CD4-positive, alpha-beta T cell treated with Interleukin-17A for 4 hours (primary cell): ENCODE data around the gene TSR3.
A peak's percentile ranks its signal among the peaks of the same experiment; 100 is the strongest.
"Not testable (repeated sequence)": the region's sequence is repeated elsewhere in the genome, so short reads cannot be mapped to it uniquely, and the experiment has no call there.

Source experiments
- DNase-seq: peaks from one replicate; pipeline ENCODE4 v3.0.0-alpha.2; 2020; ENCODE audit warnings: mixed read lengths

TSR3 gene

DNA sequence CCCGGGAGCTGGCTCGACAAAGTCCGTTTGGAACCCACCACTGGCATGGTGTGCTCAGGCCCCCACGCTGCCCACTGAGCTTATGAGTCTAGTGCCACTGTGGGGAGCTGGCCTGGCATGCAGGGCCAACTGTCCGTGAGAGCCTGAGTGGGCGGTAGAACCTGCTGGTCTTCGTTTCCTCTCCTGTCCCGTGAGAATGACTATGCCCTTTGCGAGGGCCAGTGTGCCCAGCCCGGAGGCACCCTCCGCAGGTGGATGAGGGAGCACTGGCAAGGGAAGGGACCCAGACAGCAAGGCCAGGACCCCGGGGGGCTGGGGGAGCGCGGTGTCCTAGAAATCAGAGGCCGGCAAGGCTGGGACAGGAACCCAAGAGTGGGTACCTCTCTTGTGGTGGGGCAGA, 15.1 kb downstream of the TSR3 start:
- no peak for DNase-seq

DNA sequence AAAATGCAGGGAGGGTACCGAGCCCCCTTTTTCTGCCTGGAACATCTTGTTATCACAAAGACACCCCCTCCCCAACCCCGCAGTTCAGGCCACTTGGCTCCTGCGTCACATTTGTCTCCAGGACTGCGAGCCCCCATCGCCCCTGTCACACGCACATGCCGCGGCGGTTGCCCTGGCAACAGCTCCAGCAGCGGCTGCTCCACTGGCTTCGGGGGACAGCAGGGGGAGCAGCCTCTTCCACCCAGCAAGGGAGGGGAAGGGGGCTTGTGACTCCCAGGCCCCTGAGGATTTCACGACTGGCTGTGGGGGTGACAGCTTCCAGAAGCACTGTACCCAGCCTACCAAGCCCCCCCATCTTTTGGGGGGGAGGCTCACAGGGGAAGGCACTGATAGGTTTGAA, 15.7 kb downstream of the TSR3 start:
- no peak for DNase-seq

DNA sequence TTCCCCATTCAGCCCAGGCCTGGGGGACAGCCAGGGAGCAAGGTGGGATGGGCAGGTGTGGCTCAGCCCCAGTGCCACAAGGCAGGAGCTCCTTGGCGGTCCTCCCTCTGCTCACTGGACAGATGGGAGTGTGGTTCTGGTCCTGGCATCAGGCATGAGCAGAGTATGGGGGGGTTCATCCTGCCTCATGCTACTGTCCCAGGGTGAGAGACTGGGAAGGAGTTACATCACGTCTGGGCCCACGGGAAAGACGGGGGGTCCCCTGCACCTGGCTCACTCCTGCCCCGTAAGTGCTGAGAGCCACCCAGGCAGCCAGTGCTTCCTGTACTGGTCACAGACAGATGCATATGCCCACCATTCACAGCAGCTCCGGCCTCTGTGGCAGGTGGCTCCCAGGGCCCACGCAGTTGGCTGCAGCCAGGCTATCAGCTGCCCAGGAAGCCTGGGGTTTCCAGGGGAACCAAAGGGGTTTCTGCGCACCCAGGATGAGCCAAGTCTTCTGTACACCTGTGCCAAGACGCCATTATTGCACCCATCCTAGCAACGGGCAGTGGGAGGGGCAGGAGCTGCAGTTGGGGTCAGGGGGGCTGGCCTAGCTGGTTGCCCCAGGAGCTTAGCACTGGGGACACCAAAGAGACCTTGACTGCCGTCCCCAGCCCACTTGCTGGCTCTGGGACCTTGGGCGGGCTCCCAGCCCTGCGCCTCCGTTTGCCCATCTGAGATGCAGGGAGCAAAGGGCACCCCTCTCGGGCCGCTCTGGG, 16.3 kb downstream of the TSR3 start:
- DNase-seq, result no peak

DNA sequence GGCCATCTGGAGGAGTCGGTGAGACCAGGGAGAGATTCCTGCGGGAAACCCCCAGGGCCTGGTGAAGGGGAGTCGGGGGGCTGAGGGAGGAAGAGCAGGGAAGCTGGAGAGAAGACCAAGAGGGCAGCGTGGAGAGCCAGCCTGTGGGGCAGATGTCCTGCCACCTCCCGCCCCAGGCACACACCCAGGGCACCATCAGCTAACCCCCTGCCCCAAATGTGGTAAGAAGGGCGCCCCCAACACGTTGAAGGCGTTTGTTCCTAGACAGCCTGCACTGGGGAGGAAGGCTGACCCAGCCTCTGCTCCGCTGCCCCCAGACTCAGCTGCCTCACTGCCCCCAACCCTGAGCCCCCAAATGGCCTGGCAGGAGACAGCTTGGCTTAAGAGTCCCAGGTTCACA, 16.9 kb downstream of the TSR3 start:
- DNase-seq, result no peak

DNA sequence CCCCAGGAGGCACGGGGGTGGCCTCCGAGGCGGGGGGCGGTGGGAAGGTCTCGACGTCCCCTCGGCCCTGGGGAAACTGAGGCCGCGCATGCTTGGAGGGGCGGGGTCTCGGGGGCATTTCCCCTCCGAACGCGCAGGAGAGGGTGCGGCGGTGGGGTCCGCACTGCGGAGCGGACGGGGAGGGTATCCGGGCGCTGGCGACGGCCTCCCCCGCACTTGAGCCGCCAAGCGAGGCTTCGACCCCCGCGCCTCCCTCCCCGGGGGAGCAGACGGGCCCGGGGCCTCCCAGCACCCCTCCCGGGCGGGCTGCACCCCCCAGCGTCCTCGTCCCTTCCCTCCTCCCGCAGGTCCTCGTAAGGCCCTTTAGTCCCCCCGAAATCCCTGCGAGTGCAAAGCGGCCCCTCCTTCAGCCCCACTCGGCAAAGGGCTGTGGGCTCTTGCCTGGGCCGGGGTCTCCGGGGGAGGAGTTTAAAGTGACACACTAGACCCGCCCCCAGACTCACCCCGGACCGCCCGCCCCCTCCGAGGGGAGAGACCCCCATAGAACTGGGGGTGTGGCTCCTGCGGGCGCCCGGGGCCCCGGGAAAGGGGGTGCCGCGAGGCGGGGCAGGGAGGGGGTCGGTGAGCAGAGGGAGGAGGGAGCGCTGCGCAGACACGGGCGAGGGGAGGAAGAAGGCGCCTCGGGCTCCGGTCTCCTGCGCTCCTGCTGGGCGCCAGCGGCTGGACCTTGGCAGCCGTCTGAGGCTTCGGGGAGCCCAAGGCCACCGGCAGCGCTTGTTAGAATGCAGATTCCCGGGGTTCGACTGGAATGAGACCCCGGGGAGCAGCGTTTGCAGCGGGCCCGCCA, 17.6 kb downstream of the TSR3 start:
- no peak for DNase-seq

DNA sequence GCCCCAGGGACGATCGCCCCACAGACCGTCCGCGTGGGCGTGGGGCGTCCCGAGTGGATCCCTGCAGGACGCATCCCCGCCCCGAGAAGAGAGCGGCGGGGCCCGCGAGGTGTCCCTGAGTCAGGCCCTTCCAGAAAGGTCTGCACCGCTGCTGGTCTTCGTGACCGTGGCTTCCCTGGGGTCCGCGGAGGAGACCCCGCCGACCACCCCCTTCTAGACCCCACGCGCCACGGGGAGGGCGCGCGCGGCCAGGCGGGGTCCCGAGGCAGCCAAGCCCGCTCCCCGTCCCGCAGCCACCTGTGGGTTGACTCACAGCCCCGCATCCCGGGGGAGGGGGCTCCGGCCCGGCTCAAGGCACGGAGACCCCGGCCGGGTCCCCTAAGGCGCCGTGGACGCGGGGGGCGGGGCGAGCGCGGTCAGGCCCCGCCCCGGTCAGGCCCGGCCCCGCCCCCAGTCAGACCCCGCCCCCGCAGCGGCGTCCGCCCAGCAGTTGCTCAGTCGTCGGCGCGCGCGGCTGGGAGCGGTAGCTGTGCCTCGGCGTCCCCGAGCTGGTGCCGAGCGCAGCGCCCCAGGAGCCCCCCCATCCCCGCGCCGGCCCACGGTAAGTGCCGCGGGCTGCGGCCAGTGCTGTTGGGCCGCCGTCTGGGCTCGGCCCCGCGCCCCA, 18.4 kb downstream of the TSR3 start, which contains the start of gene BAIAP3:
BAIAP3 (plus strand) TSS at position 497 of the 664 bp plus-strand sequence. CDS start 4,905 bp downstream, outside the sequence.
- DNase-seq, result peak; percentile 50

DNA sequence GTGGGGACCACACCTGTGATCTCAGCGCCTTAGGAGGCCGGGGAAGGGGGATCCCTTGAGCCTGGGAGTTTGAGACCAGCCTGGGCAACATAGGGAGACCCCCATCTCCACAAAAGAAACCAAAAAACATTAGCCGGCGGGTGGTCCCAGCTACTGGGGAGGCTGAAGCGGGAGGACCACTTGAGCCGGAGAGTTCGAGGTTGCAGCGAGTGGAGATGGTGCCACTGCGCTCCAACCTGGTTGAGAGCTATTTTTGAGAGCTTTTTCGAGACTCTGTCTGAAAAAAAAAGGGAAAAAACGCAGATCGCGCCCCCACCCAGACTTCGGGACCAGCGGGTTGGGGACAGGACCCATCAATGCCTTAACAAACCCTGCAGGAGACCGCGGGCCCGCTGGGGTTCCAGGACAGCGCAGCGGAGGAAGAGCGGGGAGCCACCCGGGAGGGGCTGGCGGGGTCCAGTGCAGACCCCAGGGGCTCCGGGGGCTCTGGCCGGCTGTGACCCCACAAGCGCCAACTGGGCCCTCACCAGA, 19.0 kb downstream of the TSR3 start:
- no peak for DNase-seq

DNA sequence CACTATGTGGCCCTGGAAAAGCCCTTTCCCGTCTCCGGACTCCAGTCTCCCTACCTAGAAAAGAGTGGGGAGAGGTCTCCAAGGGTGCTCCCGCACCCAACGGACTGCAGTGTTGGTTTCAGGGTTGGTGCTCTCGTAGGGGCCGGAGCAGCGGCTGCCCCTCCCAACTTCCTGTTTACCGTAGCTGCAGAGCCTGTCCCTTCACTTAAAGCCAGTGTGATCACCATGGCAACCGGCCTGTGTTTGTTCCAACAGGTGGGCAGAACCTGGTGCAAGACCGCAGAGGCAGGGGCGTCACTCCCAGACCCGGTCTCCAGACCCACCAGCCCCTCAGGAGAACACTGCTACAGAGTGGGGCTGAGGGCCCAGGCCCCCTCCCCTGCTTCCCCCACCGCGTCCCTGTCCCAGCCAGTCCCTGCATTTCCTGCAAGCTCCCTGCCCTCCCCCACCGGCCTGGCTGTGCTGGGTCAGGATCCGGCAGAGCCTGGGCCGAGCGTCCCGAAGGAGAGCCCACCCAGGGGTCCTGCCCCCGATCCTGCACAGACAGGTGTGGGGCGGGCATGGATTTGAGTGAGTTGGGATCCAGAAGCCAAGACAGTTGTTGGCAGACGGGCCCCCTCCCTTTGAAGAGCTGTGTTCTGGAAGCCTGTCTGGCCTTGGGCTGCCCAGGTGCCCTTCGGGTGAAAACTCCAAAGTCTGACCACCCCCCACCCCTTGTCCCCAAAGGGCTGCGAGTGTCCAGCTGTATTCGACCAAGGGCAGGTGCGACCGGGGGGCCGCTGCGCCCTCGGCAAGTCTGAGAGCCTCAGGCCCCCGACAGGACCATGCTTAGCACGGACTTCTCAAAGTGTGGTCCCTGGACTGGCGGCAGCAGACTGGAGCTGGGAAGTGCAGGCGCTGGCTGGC, 19.7 kb downstream of the TSR3 start:
- peak; percentile 44 for DNase-seq

DNA sequence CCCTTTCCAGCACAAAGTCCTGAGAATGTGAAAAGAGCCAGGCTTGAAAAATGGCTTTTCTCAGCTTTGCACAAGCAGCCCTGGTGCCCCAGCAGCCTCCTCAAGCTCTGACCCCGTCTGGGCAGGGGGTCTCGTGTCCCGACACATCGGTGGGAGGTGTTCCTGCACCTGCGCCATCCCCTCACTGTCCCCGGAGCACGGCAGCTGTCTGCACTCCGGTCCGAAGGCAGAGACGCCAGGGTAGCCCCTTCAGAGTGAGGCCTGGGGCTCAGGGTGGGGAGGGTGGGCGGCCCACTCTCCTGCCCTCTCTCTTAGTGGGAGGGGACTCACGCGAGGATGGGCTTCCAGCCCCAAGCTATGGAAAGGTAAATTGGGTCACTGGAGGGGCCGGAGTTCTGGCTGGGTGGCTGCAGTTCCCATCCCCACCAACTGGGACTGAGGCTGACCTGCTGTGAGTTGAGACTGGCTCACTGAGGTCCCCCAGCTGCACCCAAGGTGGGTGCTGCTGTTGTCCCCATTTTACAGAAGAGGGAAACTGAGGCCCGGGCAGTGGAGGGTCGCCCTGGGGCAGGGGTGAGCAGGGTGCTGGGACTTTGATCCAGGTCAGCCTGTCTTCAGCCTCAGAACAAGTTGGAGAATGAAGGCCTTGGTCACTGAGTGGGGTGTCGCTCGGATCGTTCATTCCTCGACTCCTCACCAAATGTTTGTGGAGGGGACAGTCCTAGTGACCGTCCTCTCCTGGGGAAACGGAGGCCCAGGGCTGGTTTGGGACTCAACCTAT, 20.6 kb downstream of the TSR3 start:
- no peak for DNase-seq

DNA sequence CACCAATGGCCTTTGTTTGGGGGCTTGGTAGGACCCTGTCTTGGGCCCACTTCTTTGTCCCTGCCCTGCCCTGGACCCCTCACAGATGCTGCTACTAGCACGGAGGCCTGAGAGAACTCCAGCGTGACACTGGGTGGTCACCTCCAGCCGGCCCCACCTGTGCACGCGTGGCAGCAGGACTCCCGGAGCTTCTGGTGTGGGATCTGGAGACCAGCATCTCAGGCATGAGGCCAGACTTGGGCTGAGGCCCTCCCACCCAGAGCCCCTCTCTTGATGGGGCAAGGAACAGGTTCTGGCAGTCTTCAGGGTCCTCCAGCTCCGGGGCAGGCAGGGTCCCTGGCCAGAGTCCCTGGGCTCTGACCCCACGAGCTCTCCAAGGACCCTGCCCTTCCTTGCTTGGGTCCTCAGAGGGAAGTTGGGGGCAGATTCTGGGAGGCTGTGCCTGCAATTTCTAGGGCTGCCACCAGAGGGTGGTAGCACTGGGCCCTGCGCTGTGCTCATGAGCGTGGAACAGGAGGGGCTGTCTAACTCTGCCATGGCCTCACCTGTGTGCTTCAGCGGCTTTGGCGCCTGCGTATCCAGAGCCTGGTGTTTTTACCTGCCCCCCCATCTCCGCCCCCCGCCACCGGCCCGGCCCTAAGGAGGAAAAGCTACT, 21.3 kb downstream of the TSR3 start:
- no peak for DNase-seq

DNA sequence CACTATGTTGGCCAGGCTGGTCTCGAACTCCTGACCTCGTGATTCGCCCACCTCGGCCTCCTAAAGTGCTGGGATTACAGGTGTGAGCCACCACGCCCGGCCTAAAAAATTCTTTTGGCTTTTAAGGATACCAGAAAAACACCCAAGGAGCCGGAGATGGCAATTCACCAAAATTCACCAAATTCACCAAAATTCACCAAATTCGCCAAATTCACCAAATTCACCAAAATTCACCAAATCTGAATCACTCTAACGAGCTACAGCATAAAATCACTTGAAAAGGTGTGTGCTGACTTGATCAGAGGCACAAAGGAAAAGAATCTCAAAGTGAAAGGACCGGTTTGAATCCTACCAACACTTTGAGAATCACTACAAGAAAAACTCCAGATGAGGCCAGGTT, 22.7 kb downstream of the TSR3 start:
- DNase-seq, result not testable (repeated sequence)

DNA sequence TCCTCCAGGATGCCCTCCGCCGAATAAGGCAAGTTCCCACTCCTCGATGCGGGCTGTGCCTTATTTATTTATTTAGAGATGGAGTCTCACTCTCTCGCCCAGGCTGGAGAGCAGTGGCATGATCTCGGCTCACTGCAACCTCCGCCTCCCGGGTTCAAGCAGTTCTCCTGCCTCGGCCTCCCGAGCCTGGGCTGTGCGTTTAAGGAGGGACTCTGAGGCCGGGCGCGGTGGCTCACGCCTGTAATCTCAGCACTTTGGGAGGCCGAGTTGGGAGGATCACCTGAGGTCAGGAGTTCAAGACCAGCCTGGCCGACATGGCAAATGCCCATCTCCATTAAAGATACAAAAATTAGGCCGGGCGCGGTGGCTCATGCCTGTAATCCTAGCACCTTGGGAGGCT, 23.5 kb downstream of the TSR3 start:
- not testable (repeated sequence) for DNase-seq

DNA sequence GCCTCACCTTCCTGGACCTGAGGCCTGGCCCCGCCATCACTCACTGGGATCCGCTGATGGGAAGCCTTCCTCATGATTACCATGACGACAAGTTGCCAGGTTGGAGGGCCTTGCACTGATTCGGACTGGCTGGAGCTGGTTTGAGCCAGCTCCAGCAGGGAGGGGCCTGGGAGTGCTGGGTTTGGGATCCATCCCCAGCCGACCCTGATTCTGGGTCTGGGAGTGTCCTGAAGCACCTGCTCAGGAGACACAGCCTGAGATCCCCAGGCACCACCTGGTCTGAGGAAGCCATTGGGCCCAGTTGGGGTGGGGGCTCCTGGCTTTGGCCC, 24.1 kb downstream of the TSR3 start:
- DNase-seq, result no peak

DNA sequence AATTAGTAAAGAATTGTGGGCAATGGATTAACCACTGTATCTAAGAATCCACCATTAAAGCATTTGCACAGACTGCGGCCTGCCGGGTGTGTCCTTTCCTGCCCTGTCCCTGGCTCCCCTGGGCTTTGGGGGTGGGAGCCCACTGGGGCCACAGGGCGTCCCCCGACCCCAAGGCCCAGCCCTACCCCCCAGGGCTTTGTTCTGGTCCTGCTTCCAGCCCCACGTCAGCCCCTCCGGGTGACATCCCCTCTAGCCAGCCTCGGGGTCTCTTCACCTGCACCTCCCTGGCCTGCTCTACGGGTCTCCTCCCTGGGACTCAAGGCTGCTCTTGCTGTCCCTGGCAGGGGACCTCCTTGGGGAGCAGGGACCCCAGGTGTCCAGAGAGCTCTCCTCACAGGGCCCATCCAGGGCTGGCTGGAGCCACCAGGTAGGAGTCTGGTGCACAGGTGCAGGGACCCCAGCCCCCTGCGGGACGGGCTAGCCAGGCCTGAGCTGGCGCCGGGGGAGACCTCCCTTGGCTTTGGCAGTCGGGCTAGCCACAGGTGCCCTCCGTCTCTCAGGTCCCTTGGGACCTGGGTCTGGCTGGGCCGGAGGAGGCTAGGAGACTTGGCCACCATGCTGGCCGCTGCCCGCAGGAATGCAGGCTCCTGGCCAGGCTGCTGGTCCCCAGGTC, 24.6 kb downstream of the TSR3 start:
- no peak for DNase-seq

DNA sequence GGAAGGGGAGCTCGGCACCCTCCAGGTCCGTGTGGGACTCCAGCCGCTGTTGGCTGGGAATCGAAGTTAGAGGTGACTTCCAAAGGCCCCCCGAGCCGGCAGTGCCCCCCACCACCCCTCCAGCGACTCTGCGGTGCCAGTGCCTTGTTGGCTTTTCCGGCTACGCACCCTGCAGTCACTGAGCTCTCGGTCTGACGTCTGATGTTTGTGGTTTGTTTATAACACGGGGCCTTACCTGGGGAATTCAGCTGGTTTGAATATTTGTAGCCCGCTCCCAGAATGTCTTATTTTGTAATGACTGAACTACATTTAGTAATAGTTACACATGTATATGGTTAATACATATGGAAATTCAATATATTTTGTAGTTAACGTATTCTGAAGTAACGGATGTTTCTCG, 25.3 kb downstream of the TSR3 start:
- no peak for DNase-seq

DNA sequence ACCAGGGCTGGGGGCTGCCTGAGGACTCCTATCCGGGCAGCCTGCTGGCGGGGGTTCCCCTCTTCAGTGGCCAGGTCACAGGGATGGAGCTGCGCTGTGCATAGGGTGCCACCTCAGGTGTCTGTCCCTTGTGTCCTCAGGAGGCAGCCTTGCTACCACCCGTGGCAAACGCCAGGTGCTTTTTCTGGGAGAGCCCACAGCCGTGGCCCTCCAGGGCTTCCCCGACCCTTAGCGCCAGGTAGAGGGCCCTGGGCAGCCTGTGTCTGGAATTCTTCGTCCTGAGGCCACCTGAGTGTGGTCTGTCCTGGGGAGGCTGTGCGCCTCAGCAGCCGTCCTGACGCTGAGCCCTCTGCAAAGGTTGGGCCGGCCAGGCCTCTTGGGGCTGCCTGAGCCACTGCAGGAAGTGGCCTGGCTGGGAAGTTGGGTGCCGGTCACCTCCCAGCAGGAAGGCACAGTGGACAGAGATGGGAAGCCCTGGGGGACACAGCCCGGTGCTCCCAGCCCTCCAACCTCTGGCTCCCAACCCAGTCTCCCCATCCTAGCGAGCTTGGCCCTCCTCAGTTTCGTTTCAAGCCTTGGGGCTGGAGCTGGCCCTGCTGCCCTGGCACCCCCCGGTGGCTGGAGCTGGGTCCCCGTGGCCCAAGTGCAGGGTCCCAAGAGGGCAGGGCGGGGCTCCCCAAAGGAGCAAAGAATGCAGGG, 25.9 kb downstream of the TSR3 start:
- no peak for DNase-seq

DNA sequence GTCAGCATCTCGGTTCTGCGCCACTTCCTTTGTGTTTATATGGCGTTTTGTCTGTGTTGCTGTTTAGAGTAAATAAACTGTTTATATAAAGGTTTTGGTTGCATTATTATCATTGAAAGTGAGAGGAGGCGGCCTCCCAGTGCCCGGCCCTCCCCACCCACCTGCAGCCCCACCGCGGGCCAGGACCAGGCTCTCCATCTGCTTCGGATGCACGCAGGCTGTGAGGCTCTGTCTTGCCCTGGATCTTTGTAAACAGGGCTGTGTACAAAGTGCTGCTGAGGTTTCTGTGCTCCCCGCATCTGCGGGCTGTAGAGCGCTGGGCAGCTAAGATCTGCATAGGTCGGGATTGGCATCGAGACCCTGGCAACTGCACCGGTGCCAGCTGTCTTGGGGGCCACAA, 26.4 kb downstream of the TSR3 start:
- no peak for DNase-seq

DNA sequence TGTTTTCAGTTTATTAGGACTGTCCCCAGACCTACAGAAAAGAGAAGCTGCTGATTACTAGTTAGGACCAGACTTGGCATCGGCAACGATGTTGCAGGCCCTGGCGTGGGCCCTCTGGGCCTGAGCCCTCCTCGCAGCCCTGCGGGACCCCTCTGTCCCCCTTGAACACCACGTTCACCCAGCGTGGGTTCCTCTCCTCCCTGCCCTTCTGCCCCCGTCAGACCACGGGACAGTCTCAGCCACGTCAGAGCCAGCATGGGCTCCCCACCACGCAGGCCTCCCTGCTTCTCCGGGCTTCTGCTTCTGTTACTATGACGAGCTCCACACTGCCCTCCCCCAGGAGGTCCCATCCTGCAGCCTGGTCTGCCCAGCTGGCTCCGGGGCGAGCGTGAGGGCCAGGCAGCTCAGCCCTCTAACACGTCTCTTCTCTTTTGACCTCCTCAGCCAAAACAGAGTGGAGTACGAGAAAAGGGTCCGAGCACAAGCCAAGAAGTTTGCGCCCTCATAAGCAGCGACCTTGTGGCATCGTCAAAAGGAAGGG, 27.3 kb downstream of the TSR3 start:
- DNase-seq, result no peak
